SU-DHL-6 (cell line): ENCODE measurements around the gene BEST3.

ENCODE experiments used
- H2AFZ ChIP-seq: fragments of 200-600 bp; sonication (generic); 2 replicates; pipeline ENCODE4 v1.6.1; 2014; ENCODE audit warnings: low read depth, mild to moderate bottlenecking, moderate library complexity, mixed read lengths, antibody characterized with exemption, low read length; ENCODE audit not compliant: severe bottlenecking
- H3F3A ChIP-seq: fragments of 200-600 bp; shearing (Covaris generic); 2 replicates; pipeline ENCODE4 v1.6.0; 2016; ENCODE audit warnings: antibody characterized with exemption, mild to moderate bottlenecking; ENCODE audit not compliant: insufficient read depth
- H3K27ac ChIP-seq: fragments of 200-600 bp; sonication (generic); 2 replicates; pipeline ENCODE4 v1.5.1; 2016; ENCODE audit warnings: low read depth, mild to moderate bottlenecking, low read length, moderate library complexity, mixed read lengths
- H3K27me3 ChIP-seq: fragments of 200-600 bp; sonication (generic), shearing (Covaris generic); 2 replicates; pipeline ENCODE4 v1.6.0; 2014; ENCODE audit warnings: mild to moderate bottlenecking, low read length
- H3K36me3 ChIP-seq: fragments of 200-600 bp; sonication (generic); 2 replicates; pipeline ENCODE4 v1.6.1; 2014; ENCODE audit warnings: mild to moderate bottlenecking, low read length, mixed read lengths
- H3K4me2 ChIP-seq: fragments of 300-600, 200-600 bp; shearing (Covaris generic), sonication (generic); 2 replicates; pipeline ENCODE4 v1.6.0; 2014; ENCODE audit warnings: low read length, low read depth, mild to moderate bottlenecking; ENCODE audit not compliant: poor library complexity, severe bottlenecking
- H3K4me3 ChIP-seq: fragments of 200-600 bp; sonication (generic); 2 replicates; pipeline ENCODE4 v1.5.1; 2014; ENCODE audit warnings: antibody characterized with exemption, low read length, mild to moderate bottlenecking, mixed read lengths; ENCODE audit not compliant: insufficient read depth, poor library complexity, severe bottlenecking
- H3K79me2 ChIP-seq: fragments of 200-600 bp; sonication (generic); 2 replicates; pipeline ENCODE4 v1.6.1; 2014; ENCODE audit warnings: mild to moderate bottlenecking, low read length, moderate library complexity; ENCODE audit not compliant: insufficient read depth
- H3K9ac ChIP-seq: fragments of 200-600 bp; sonication (generic); 2 replicates; pipeline ENCODE4 v1.7.0; 2014; ENCODE audit warnings: mild to moderate bottlenecking, low read length
- H3K9me2 ChIP-seq: fragments of 200-600 bp; sonication (generic); replicated peaks from 2 replicates; pipeline ENCODE4 v1.6.1; 2014; ENCODE audit warnings: low read length; ENCODE audit not compliant: insufficient read depth
- H3K9me3 ChIP-seq: fragments of 200-600 bp; sonication (generic); 2 replicates; pipeline ENCODE4 v1.6.1; 2014; ENCODE audit warnings: low read length, mixed read lengths; ENCODE audit not compliant: insufficient read depth
- H4K20me1 ChIP-seq: fragments of 200-600 bp; sonication (generic); 2 replicates; pipeline ENCODE4 v1.6.1; 2014; ENCODE audit warnings: low read depth, mild to moderate bottlenecking, antibody characterized with exemption, low read length, moderate library complexity, mixed read lengths
- EZH2phosphoT487 ChIP-seq: fragments of 200-600 bp; sonication (generic), shearing (Covaris generic); conservative IDR thresholded peaks from 2 replicates; pipeline ENCODE4 v1.6.1; 2018; ENCODE audit warnings: mild to moderate bottlenecking, antibody characterized with exemption, low read length, moderate library complexity, mixed read lengths
- TF ChIP-seq, protein P1 (sequence below): fragments of 200-600 bp; sonication (generic); IDR thresholded peaks from one replicate; pipeline ENCODE4 v1.5.1; 2017; ENCODE audit warnings: antibody characterized with exemption, mild to moderate bottlenecking, low read length, moderate library complexity; ENCODE audit not compliant: insufficient read depth, poor library complexity, severe bottlenecking

The BEST3 gene

DNA sequence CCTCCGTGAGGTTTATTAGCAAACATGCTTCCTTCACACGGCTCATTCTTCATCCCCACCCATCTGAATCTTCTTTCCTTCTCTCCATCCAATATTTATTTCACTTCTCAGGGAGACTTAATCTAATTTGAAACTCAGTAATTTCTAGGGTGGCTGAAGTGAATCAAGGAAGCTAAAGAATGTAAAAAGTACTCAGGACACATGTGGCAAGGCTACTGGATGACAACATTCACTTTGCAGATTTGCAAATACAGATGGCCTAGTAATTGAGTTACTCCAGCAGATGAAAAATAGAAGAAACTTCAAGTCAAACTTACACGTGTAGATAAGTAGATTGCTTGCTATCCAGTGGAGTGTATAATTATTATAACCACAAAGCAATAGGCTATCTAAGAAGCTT, 15.4 kb upstream of the BEST3 start:
- Histone ChIP-seq H4K20me1 (no peaks in the 10 kb centered on the region), H3K9ac (no peak overlapping the region), H3K4me3 (no peak overlapping the region), H3K27me3 (no peaks in the 10 kb centered on the region), H3K9me3 (no peaks in the 10 kb centered on the region), H2AFZ (no peak overlapping the region), H3K4me2 (no peak overlapping the region), H3K79me2 (no peaks in the 10 kb centered on the region), H3K9me2 (no peaks in the 10 kb centered on the region), H3K27ac (no peak overlapping the region), H3K36me3 (no peaks in the 10 kb centered on the region), H3F3A (no peaks in the 10 kb centered on the region)
- no peak for TF ChIP-seq EZH2phosphoT487
- TF ChIP-seq, protein P1, sequence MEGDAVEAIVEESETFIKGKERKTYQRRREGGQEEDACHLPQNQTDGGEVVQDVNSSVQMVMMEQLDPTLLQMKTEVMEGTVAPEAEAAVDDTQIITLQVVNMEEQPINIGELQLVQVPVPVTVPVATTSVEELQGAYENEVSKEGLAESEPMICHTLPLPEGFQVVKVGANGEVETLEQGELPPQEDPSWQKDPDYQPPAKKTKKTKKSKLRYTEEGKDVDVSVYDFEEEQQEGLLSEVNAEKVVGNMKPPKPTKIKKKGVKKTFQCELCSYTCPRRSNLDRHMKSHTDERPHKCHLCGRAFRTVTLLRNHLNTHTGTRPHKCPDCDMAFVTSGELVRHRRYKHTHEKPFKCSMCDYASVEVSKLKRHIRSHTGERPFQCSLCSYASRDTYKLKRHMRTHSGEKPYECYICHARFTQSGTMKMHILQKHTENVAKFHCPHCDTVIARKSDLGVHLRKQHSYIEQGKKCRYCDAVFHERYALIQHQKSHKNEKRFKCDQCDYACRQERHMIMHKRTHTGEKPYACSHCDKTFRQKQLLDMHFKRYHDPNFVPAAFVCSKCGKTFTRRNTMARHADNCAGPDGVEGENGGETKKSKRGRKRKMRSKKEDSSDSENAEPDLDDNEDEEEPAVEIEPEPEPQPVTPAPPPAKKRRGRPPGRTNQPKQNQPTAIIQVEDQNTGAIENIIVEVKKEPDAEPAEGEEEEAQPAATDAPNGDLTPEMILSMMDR, result no peak

DNA sequence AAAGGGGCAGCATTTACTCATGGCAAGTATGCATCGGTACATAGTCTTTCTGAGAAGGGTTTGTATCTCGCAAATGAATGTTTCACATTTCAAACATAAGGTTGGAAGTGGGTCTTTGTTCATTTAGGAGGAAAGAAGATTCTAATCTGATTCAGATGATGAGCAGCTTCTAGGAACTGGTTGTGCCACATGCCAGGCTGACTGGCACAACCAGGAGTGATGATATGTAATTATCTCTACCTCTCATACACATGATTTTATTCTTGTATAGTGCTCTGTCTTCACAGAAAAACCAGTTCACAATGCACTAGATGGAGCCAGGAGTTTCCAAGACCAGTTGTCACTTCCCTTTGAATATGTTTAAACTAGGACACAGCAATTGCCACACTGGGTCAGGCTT, 13.7 kb upstream of the BEST3 start:
- Histone ChIP-seq H3K27me3 (no peaks in the 10 kb centered on the region), H3F3A (no peaks in the 10 kb centered on the region), H3K9ac (no peak overlapping the region), H3K9me2 (no peaks in the 10 kb centered on the region), H4K20me1 (no peaks in the 10 kb centered on the region), H3K9me3 (no peaks in the 10 kb centered on the region), H3K27ac (no peak overlapping the region), H3K36me3 (no peaks in the 10 kb centered on the region), H3K4me2 (no peak overlapping the region), H2AFZ (no peak overlapping the region), H3K79me2 (no peaks in the 10 kb centered on the region), H3K4me3 (no peak overlapping the region)
- TF ChIP-seq, protein P1, result no peak
- TF ChIP-seq EZH2phosphoT487, result no peak

DNA sequence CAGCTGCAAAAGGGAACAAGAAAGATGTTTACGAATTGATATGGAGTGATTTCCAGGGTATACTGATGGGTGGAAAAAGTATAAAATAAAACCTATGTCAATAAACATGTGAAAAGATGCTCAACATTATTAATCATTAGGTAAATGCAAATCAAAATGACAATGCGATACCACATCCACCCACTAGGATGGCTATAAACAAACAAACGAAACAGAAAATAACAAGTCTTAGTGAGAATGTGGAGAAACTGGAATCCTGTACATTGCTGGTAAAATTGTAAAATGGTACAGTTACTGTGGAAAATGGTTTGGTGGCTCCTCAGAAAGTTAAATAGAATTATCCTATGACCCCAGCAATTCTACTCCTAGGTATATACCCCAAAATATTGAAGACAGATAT, 9.5 kb upstream of the BEST3 start:
- H2AFZ ChIP-seq, result no peak overlapping the region
- no peaks in the 10 kb centered on the region for H4K20me1 ChIP-seq
- no peak overlapping the region for H3K27ac ChIP-seq
- no peaks in the 10 kb centered on the region for H3K36me3 ChIP-seq
- H3F3A ChIP-seq, result no peaks in the 10 kb centered on the region
- no peak overlapping the region for H3K4me3 ChIP-seq
- no peak overlapping the region for H3K4me2 ChIP-seq
- H3K9me3 ChIP-seq, result no peaks in the 10 kb centered on the region
- no peaks in the 10 kb centered on the region for H3K9me2 ChIP-seq
- H3K79me2 ChIP-seq, result no peaks in the 10 kb centered on the region
- no peaks in the 10 kb centered on the region for H3K27me3 ChIP-seq
- H3K9ac ChIP-seq, result no peak overlapping the region
- TF ChIP-seq, protein P1, result no peak
- TF ChIP-seq EZH2phosphoT487, result no peak
